Measurements from ENCODE around the gene CABLES1.

- TF ChIP-seq HDAC2 (IDR thresholded peaks at IDR 0.05) (no peak), RAD21 (conservative IDR thresholded peaks at IDR 0.05 in 1 of 2, IDR thresholded peaks at IDR 0.05 in 1 of 2) (no peak)
These were observed 114.1 kb downstream of the CABLES1 start for GRCh38 chr18:23249348-23249747.
